HG03439 (cell line): ENCODE measurements around the gene RHOBTB1.

Experiments
- ATAC-seq: cut with Tn5 transposase; IDR thresholded peaks from one replicate; pipeline ENCODE4 v1.9.1; 2021; ENCODE audit warnings: mild to moderate bottlenecking, moderate library complexity; ENCODE audit not compliant: unreplicated experiment

RHOBTB1 gene

GRCh38 chr10:60823324-60823723 lies 120.7 kb downstream of the RHOBTB1 start:
- ATAC-seq = no peak

DNA sequence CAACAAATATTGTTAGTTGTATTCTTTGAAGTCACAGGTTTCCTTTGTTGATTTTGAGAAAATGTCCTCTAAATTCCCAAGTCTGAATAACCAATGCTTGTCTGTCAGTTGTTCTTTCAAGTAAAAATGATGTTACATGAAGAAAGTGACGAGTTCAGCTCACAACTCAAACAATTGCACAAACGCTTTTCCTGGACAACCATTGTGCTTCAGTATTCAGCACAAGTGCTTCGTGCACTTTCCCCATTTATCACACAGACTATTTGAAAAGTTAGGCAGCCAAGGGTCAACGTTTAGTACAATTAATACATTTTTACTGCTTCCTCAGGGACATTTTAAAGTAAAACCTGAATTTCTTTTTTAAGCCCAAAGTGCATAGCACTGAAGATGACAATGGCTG lies 121.2 kb downstream of the RHOBTB1 start:
- ATAC-seq = no peak

DNA sequence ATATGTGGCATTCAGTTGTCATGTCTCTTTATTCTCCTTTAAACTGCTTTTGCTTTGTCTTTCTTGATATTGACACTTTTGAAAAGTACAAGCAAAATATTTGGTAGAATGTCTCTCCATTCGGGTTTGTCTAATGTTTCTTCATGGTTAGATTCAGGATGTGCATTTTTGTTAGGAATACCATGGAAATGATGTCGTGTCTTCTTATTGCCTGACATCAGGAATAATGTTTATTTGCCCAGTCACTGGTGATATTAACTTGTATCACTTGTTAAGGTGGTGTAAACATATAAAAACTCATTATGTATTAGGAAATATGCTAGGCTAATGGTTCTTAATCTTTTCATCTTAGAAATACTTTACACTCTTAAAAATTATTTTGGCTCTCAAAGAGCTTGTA lies 122.3 kb downstream of the RHOBTB1 start:
- no peak for ATAC-seq

GRCh38 chr10:60820093-60820754 lies 123.8 kb downstream of the RHOBTB1 start:
- ATAC-seq = no peak
